A549 (cell line): ENCODE results near the gene CXCL12. TPM values are rescaled to one million over a fixed set of nuclear protein-coding genes. Genes with fewer than 3 reads are reported as not detected.

ENCODE experiments used
- ATAC-seq, 2 experiments: fragments of 200-7000 bp in 1 of 2; fragments of >200 bp in 1 of 2; cut with Nextera tagmentation in 1 of 2; cut with Tn5 transposase in 1 of 2; 3 replicates each; pipeline versions ENCODE4 v1.8.0 to v1.9.1; 2018 to 2020; ENCODE audit warnings: mild to moderate bottlenecking in 1 of 2, moderate library complexity in 1 of 2
- CTCF ChIA-PET: fragments of 300-600 bp; sonication (Branson Sonifier 250); formaldehyde crosslinking; extraction: SDS; loops from one replicate; lab custom pipeline; 2021; ENCODE audit warnings: antibody characterized with exemption, inconsistent platforms; lab: Yijun Ruan, JAX
- POLR2A ChIA-PET: fragments of 350-600 bp; formaldehyde crosslinking; extraction: SDS; loops from one replicate; lab custom pipeline; 2021; ENCODE audit warnings: antibody characterized with exemption, inconsistent platforms; lab: Yijun Ruan, JAX
- DNase-seq, 2 experiments: peaks; one replicate each; pipeline versions ENCODE4 v3.0.0 to v3.0.0-alpha.2; 2011 to 2016; ENCODE audit warnings: low read depth in 1 of 2, low spot score in 1 of 2
- FAIRE-seq: peaks from 2 replicates; lab custom pipeline; 2011; peaks lifted over from hg19 to GRCh38; lab: Jason Lieb, UNC
- H3K27ac ChIP-seq, 2 experiments: fragments of >200 bp; sonication (Bioruptor Twin); formaldehyde crosslinking; 3 replicates each; pipeline ENCODE4 v1.5.1; 2016 to 2017
- H3K4me1 ChIP-seq: fragments of >200 bp; sonication (Bioruptor Twin); formaldehyde crosslinking; 3 replicates; pipeline ENCODE4 v1.6.1; 2016
- H3K4me2 ChIP-seq: fragments of >200 bp; sonication (Bioruptor Twin); formaldehyde crosslinking; 3 replicates; pipeline ENCODE4 v1.6.1; 2016
- H3K4me3 ChIP-seq: fragments of >200 bp; sonication (Bioruptor Twin); formaldehyde crosslinking; 3 replicates; pipeline ENCODE4 v1.5.1; 2016
- H3K9me3 ChIP-seq: fragments of >200 bp; sonication (Bioruptor Twin); formaldehyde crosslinking; 3 replicates; pipeline ENCODE4 v1.6.1; 2016
- BCL3 ChIP-seq: fragments of >200 bp; sonication (Bioruptor Twin); formaldehyde crosslinking; IDR thresholded peaks from 3 replicates; pipeline ENCODE4 v1.6.1; 2016
- BHLHE40 ChIP-seq: IDR thresholded peaks from 2 replicates; pipeline ENCODE4 v1.6.1; 2012; ENCODE audit warnings: low read depth, low read length, inconsistent platforms
- CBX2 ChIP-seq: fragments of 200-600 bp; sonication (generic); IDR thresholded peaks from 2 replicates; pipeline ENCODE4 v1.6.1; 2016; ENCODE audit warnings: low read depth, mild to moderate bottlenecking, borderline replicate concordance
- CHD4 ChIP-seq: fragments of 200-600 bp; sonication (generic); IDR thresholded peaks from 2 replicates; pipeline ENCODE4 v1.6.1; 2016; ENCODE audit warnings: antibody characterized with exemption, mild to moderate bottlenecking, borderline replicate concordance
- CTCF ChIP-seq: fragments of >200 bp; sonication (Bioruptor Twin); formaldehyde crosslinking; IDR thresholded peaks from 3 replicates; pipeline ENCODE4 v1.5.1; 2016
- E2F6 ChIP-seq: IDR thresholded peaks from 2 replicates; pipeline ENCODE4 v1.6.1; 2012; ENCODE audit warnings: low read depth, borderline replicate concordance
- EHF ChIP-seq: fragments of 250-450 bp; sonication (Bioruptor Pico); IDR thresholded peaks from 2 replicates; pipeline ENCODE4 v1.5.0; 2020; ENCODE audit warnings: mild to moderate bottlenecking
- EHMT2 ChIP-seq: fragments of 200-600 bp; sonication (generic); IDR thresholded peaks from 2 replicates; pipeline ENCODE4 v1.6.1; 2016; ENCODE audit warnings: antibody characterized with exemption, low read depth, mild to moderate bottlenecking, moderate library complexity
- ELK1 ChIP-seq: fragments of 150-350 bp; IDR thresholded peaks from 2 replicates; pipeline ENCODE4 v1.6.1; 2014; ENCODE audit warnings: low read depth, mild to moderate bottlenecking, low read length
- EP300 ChIP-seq, 2 experiments: fragments of >200 bp; sonication (Bioruptor Twin); formaldehyde crosslinking; IDR thresholded peaks; 2 replicates in 1 of 2; 3 replicates in 1 of 2; pipeline ENCODE4 v1.6.1; 2016 to 2017
- FOSB ChIP-seq: fragments of 250-450 bp; sonication (Bioruptor Pico); IDR thresholded peaks from 2 replicates; pipeline ENCODE4 v1.5.0; 2020; ENCODE audit warnings: mild to moderate bottlenecking, moderate library complexity
- FOXS1 ChIP-seq: fragments of 250-450 bp; sonication (Bioruptor Pico); IDR thresholded peaks from 2 replicates; pipeline ENCODE4 v1.5.0; 2020; ENCODE audit warnings: mild to moderate bottlenecking, moderate library complexity
- GATA3 ChIP-seq: IDR thresholded peaks from 2 replicates; pipeline ENCODE4 v1.6.1; 2012; ENCODE audit warnings: borderline replicate concordance
- HDAC2 ChIP-seq: fragments of 200-600 bp; sonication (generic); IDR thresholded peaks from 2 replicates; pipeline ENCODE4 v1.6.1; 2016
- HES2 ChIP-seq: fragments of >200 bp; sonication (Bioruptor Twin); formaldehyde crosslinking; IDR thresholded peaks from 2 replicates; pipeline ENCODE4 v1.6.1; 2016
- HOXA7 ChIP-seq: fragments of 250-450 bp; sonication (Bioruptor Pico); IDR thresholded peaks from 2 replicates; pipeline ENCODE4 v1.5.0; 2020; ENCODE audit warnings: mild to moderate bottlenecking, moderate library complexity
- JUN ChIP-seq, 2 experiments: fragments of >200 bp; sonication (Bioruptor Twin); formaldehyde crosslinking; IDR thresholded peaks; 2 replicates in 1 of 2; 3 replicates in 1 of 2; pipeline ENCODE4 v1.6.1; 2016 to 2017
- JUNB ChIP-seq: fragments of >200 bp; sonication (Bioruptor Twin); formaldehyde crosslinking; IDR thresholded peaks from 2 replicates; pipeline ENCODE4 v1.6.1; 2016
- KDM1A ChIP-seq: fragments of 200-600 bp; sonication (generic); IDR thresholded peaks from 2 replicates; pipeline ENCODE4 v1.6.1; 2016; ENCODE audit warnings: low read depth, mild to moderate bottlenecking
- KDM5A ChIP-seq: fragments of 200-600 bp; sonication (generic); IDR thresholded peaks from 2 replicates; pipeline ENCODE4 v1.6.1; 2016; ENCODE audit warnings: antibody characterized with exemption, mild to moderate bottlenecking
- MAFK ChIP-seq: fragments of 450-650 bp; IDR thresholded peaks from 2 replicates; pipeline ENCODE4 v1.6.1; 2014; ENCODE audit not compliant: partially characterized antibody
- MYC ChIP-seq: IDR thresholded peaks from 2 replicates; pipeline ENCODE4 v1.6.1; 2012; ENCODE audit warnings: mild to moderate bottlenecking, inconsistent platforms, low read length, improper control_type of control experiment, borderline replicate concordance
- NPAS2 ChIP-seq: fragments of 250-450 bp; sonication (Bioruptor Pico); IDR thresholded peaks from 2 replicates; pipeline ENCODE4 v1.8.0; 2022; ENCODE audit warnings: mild to moderate bottlenecking, moderate library complexity, borderline replicate concordance
- NR3C1 ChIP-seq: fragments of >200 bp; sonication (Bioruptor Twin); formaldehyde crosslinking; IDR thresholded peaks from 3 replicates; pipeline ENCODE4 v1.6.1; 2017
- PBX3 ChIP-seq: IDR thresholded peaks from 2 replicates; pipeline ENCODE4 v1.6.1; 2012
- POLR2AphosphoS2 ChIP-seq: conservative IDR thresholded peaks from 2 replicates; pipeline ENCODE4 v1.6.1; 2012; ENCODE audit warnings: low read length, improper control_type of control experiment, inconsistent platforms
- RARB ChIP-seq: fragments of 250-450 bp; sonication (Bioruptor Pico); IDR thresholded peaks from 2 replicates; pipeline ENCODE4 v1.8.0; 2021; ENCODE audit warnings: mild to moderate bottlenecking, moderate library complexity
- RCOR1 ChIP-seq: fragments of 150-350 bp; IDR thresholded peaks from 2 replicates; pipeline ENCODE4 v1.6.1; 2014; ENCODE audit warnings: antibody characterized with exemption, low read length, low read depth
- ZFP36 ChIP-seq: fragments of 450-650 bp; IDR thresholded peaks from 2 replicates; pipeline ENCODE4 v1.6.1; 2014; ENCODE audit warnings: borderline replicate concordance; ENCODE audit not compliant: partially characterized antibody
- ZSCAN20 ChIP-seq: fragments of 250-450 bp; sonication (Bioruptor Pico); IDR thresholded peaks from 2 replicates; pipeline ENCODE4 v1.8.0; 2022; ENCODE audit warnings: mild to moderate bottlenecking, moderate library complexity
- WGBS: methylation state at CpG from one replicate; pipeline ENCODE4 v1.1.6; 2017; ENCODE audit errors: missing lambda C conversion rate; 5-methylcytosine and 5-hydroxymethylcytosine counted together
- polyA plus RNA-seq, 4 experiments: library from polyadenylated mRNA; depleted of rRNA in 3 of 4; stranded (reverse); fragments of >200 nt; fragmentation: RNase III in 1 of 4; extraction: RNeasy Plus Mini Kit Qiagen cat#74134 plus additional on column Dnase treatment in 1 of 4; gene quantifications; 2 replicates in 3 of 4; 3 replicates in 1 of 4; pipeline ENCODE4 v1.2.3, GENCODE V29; 2011 to 2017

CXCL12 gene
- polyA plus RNA-seq, 2 of the 4 experiments (the other 2 are of a cell fraction): 0.13 to 0.17 TPM

GRCh38 chr10:44396671-44397191 lies 11.8 kb upstream of the CXCL12 start:
- no peak overlapping the region for H3K4me2 ChIP-seq
- ATAC-seq (no peak), FAIRE-seq (no peak)
- no peaks in the 10 kb centered on the region for H3K9me3 ChIP-seq
- no peak overlapping the region for H3K27ac ChIP-seq
- no peak for TF ChIP-seq CTCF
- no peak for TF ChIP-seq BHLHE40
- no peak for TF ChIP-seq KDM1A
- no peak for TF ChIP-seq FOXS1 (CRISPR knock-in tag)
- no peak for TF ChIP-seq NPAS2 (CRISPR knock-in tag)
- no peak for TF ChIP-seq POLR2AphosphoS2
- no peak for TF ChIP-seq HOXA7
- no peak for TF ChIP-seq FOSB (CRISPR knock-in tag)
- no peak for TF ChIP-seq MAFK
- no peak for TF ChIP-seq HDAC2
- TF ChIP-seq NR3C1: no peak
- no peak for TF ChIP-seq JUN (IDR thresholded peaks at IDR 0.05)
- TF ChIP-seq EHF (CRISPR knock-in tag): no peak
- no peak for TF ChIP-seq CHD4
- TF ChIP-seq KDM5A: no peak
- no peak for TF ChIP-seq RCOR1
- TF ChIP-seq RARB (CRISPR knock-in tag): no peak
- TF ChIP-seq, all 56 proteins: peak for 0
- 4% methylated on average over 6 of the region's 7 CpGs for WGBS
- Histone ChIP-seq H3K4me3 (no peak overlapping the region), H3K4me1 (no peaks in the 10 kb centered on the region)
- no peak for DNase-seq
- POLR2A ChIA-PET: interaction anchor here (0.8 kb wide), 1 partner anchor 654 kb away, joined by 5 read pairs; no protein-coding TSS in a partner anchor
- CTCF ChIA-PET: interaction anchor here (0.8 to 4.6 kb wide), 4 partner anchors 10 to 724 kb away, joined by 3 to 18 read pairs (median 4); partner anchors contain the start of gene CXCL12

GRCh38 chr10:44395902-44396670 lies 11.2 kb upstream of the CXCL12 start:
- no peak for DNase-seq
- POLR2A ChIA-PET: no interaction called here
- no peak overlapping the region for H3K4me2 ChIP-seq
- no peak for FAIRE-seq
- no peak for ATAC-seq
- TF ChIP-seq ZSCAN20 (CRISPR knock-in tag): no peak
- no peak for TF ChIP-seq ELK1
- no peak for TF ChIP-seq CHD4
- TF ChIP-seq BHLHE40: no peak
- no peak for TF ChIP-seq JUNB
- no peak for TF ChIP-seq EHMT2
- no peak for TF ChIP-seq ZFP36
- no peak for TF ChIP-seq HES2
- TF ChIP-seq EP300 (IDR thresholded peaks at IDR 0.05): no peak
- no peak for TF ChIP-seq KDM5A
- TF ChIP-seq PBX3: no peak
- no peak for TF ChIP-seq BCL3
- TF ChIP-seq CBX2: no peak
- no peak for TF ChIP-seq GATA3
- TF ChIP-seq E2F6: no peak
- TF ChIP-seq MYC: no peak
- TF ChIP-seq MAFK: no peak
- TF ChIP-seq, all 56 proteins: peak for 0
- CTCF ChIA-PET: interaction anchor here (0.8 to 4.6 kb wide), 4 partner anchors 10 to 724 kb away, joined by 3 to 18 read pairs (median 4); partner anchors contain the start of gene CXCL12
- 13% methylated on average over 9 of the region's 11 CpGs for WGBS
- Histone ChIP-seq H3K9me3 (no peaks in the 10 kb centered on the region), H3K27ac (no peak overlapping the region), H3K4me1 (no peaks in the 10 kb centered on the region), H3K4me3 (no peak overlapping the region)
